Smooth muscle cell (in vitro differentiated cells): ENCODE data around the gene COL16A1. TPM values are rescaled to one million over a fixed set of nuclear protein-coding genes. Genes with fewer than 3 reads are reported as not detected.

ENCODE experiments used
- DNase-seq: peaks from one replicate; lab custom pipeline; 2025; ENCODE audit not compliant: unreplicated experiment; lab: John Stamatoyannopoulos, UW
- H2AFZ ChIP-seq: fragments of 200-600 bp; sonication (generic); 2 replicates; pipeline ENCODE4 v1.6.0; 2016; ENCODE audit warnings: antibody characterized with exemption, low read depth, mild to moderate bottlenecking
- H3F3A ChIP-seq: fragments of 200-600 bp; sonication (generic); 2 replicates; pipeline ENCODE4 v1.6.0; 2017; ENCODE audit warnings: antibody characterized with exemption, low read depth
- H3K27ac ChIP-seq: fragments of 200-600 bp; sonication (generic); 2 replicates; pipeline ENCODE4 v1.5.1; 2016; ENCODE audit warnings: low read depth, mild to moderate bottlenecking
- H3K27me3 ChIP-seq: fragments of 200-600 bp; sonication (generic); 2 replicates; pipeline ENCODE4 v1.6.1; 2016; ENCODE audit warnings: low read depth, mild to moderate bottlenecking
- H3K36me3 ChIP-seq: fragments of 200-600 bp; sonication (generic); 2 replicates; pipeline ENCODE4 v1.5.1; 2016; ENCODE audit warnings: low read depth
- H3K4me1 ChIP-seq: fragments of 200-600 bp; sonication (generic); 2 replicates; pipeline ENCODE4 v1.5.1; 2016; ENCODE audit warnings: low read depth
- H3K4me2 ChIP-seq: fragments of 200-600 bp; sonication (generic); 2 replicates; pipeline ENCODE4 v1.6.0; 2016; ENCODE audit warnings: mild to moderate bottlenecking
- H3K4me3 ChIP-seq: fragments of 200-600 bp; sonication (generic); 2 replicates; pipeline ENCODE4 v1.5.1; 2016; ENCODE audit warnings: mild to moderate bottlenecking
- H3K79me2 ChIP-seq: fragments of 200-600 bp; sonication (generic); 2 replicates; pipeline ENCODE4 v1.6.0; 2016; ENCODE audit warnings: low read depth, mild to moderate bottlenecking
- H3K9ac ChIP-seq: fragments of 200-600 bp; sonication (generic); 2 replicates; pipeline ENCODE4 v1.6.0; 2016; ENCODE audit warnings: low read depth
- H3K9me3 ChIP-seq: fragments of 200-600 bp; sonication (generic); replicated peaks from 2 replicates; pipeline ENCODE4 v1.5.1; 2016; ENCODE audit warnings: low read depth
- H4K20me1 ChIP-seq: fragments of 200-600 bp; sonication (generic); 2 replicates; pipeline ENCODE4 v1.6.0; 2016; ENCODE audit warnings: low read depth
- CTCF ChIP-seq: fragments of 200-600 bp; sonication (generic); IDR thresholded peaks from 2 replicates; pipeline ENCODE4 v1.5.1; 2017; ENCODE audit warnings: borderline replicate concordance, mild to moderate bottlenecking, antibody characterized with exemption; ENCODE audit not compliant: insufficient read depth, poor library complexity, severe bottlenecking
- WGBS: methylation state at CpG from one replicate; pipeline ENCODE4 v1.1.7; 2016; ENCODE audit warnings: low lambda C conversion rate; 5-methylcytosine and 5-hydroxymethylcytosine counted together
- polyA plus RNA-seq: library from polyadenylated mRNA; unstranded; fragments of >200 nt; fragmentation: Nextera tagmentation; extraction: Ambion mirVana; gene quantifications from 2 replicates; pipeline ENCODE4 v1.2.1, GENCODE V29; 2016
- total RNA-seq: library from RNA; depleted of rRNA; stranded (reverse); fragments of >200 nt; gene quantifications from 2 replicates; pipeline ENCODE4 v1.2.3, GENCODE V29; 2014

COL16A1 gene
- total and polyA plus RNA-seq, 2 experiments from 2014 or later, result 67.3 to 152 TPM

GRCh38 chr1:31614414-31615005, 89.3 kb downstream of the COL16A1 start:
- H3K4me1 ChIP-seq, result no peaks in the 10 kb centered on the region
- no peak overlapping the region for H3K4me2 ChIP-seq
- no peak for TF ChIP-seq CTCF
- no peaks in the 10 kb centered on the region for H4K20me1 ChIP-seq
- no peak for DNase-seq
- no peaks in the 10 kb centered on the region for H3F3A ChIP-seq
- H3K4me3 ChIP-seq, result no peak overlapping the region
- no peak overlapping the region for H3K27ac ChIP-seq
- no peaks in the 10 kb centered on the region for H3K79me2 ChIP-seq
- peaks cover 8% of the 10 kb centered on the region for H3K27me3 ChIP-seq
- 74% methylated on average over 8 of the region's 8 CpGs for WGBS
- no peaks in the 10 kb centered on the region for H3K36me3 ChIP-seq
- no peaks in the 10 kb centered on the region for H3K9me3 ChIP-seq
- H3K9ac ChIP-seq, result no peak overlapping the region
- H2AFZ ChIP-seq, result no peak overlapping the region

- Histone ChIP-seq H3K4me3 (no peak overlapping the region), H2AFZ (no peak overlapping the region), H3K4me2 (no peak overlapping the region)
Measured at GRCh38 chr1:31609514-31610118, 94.2 kb downstream of the COL16A1 start.

GRCh38 chr1:31607360-31607759, 96.5 kb downstream of the COL16A1 start:
- Histone ChIP-seq H3K27ac (no peak overlapping the region), H3K4me3 (no peak overlapping the region), H3K4me2 (no peak overlapping the region), H3F3A (no peaks in the 10 kb centered on the region), H3K79me2 (no peaks in the 10 kb centered on the region), H4K20me1 (no peaks in the 10 kb centered on the region), H3K4me1 (no peaks in the 10 kb centered on the region), H3K9ac (no peak overlapping the region), H2AFZ (no peak overlapping the region), H3K9me3 (no peaks in the 10 kb centered on the region), H3K27me3 (no peaks in the 10 kb centered on the region), H3K36me3 (no peaks in the 10 kb centered on the region)
- WGBS, result 95% methylated on average over 5 of the region's 5 CpGs
- no peak for DNase-seq
- TF ChIP-seq CTCF, result no peak

More at GRCh38 chr1:31609514-31610118, 94.2 kb downstream of the COL16A1 start:
- Histone ChIP-seq H3K9me3 (no peaks in the 10 kb centered on the region), H3K79me2 (no peaks in the 10 kb centered on the region), H3K4me1 (no peaks in the 10 kb centered on the region), H3K36me3 (no peaks in the 10 kb centered on the region), H4K20me1 (no peaks in the 10 kb centered on the region), H3K9ac (no peak overlapping the region), H3K27me3 (no peaks in the 10 kb centered on the region), H3F3A (no peaks in the 10 kb centered on the region), H3K27ac (no peak overlapping the region)
- 18% methylated on average over 1 of the region's 1 CpG for WGBS
- no peak for TF ChIP-seq CTCF
- DNase-seq, result no peak
